Astrocyte (in vitro differentiated cells and primary cell): Measurements from ENCODE around the gene HLCS.

Experiments used
- EZH2 ChIP-seq: IDR thresholded peaks from 2 replicates; pipeline ENCODE4 v1.6.1; 2012; ENCODE audit warnings: mild to moderate bottlenecking, low read length, inconsistent platforms; ENCODE audit not compliant: insufficient read depth
- TF ChIP-seq, protein P1 (sequence below): IDR thresholded peaks from 2 replicates; pipeline ENCODE4 v1.5.1; 2011; ENCODE audit warnings: low read depth, mild to moderate bottlenecking, inconsistent platforms, low read length, moderate library complexity; ENCODE audit not compliant: insufficient read depth

GRCh38 chr21:36816561-36817130 is 149.8 kb downstream of the HLCS start:
- TF ChIP-seq, protein P1, sequence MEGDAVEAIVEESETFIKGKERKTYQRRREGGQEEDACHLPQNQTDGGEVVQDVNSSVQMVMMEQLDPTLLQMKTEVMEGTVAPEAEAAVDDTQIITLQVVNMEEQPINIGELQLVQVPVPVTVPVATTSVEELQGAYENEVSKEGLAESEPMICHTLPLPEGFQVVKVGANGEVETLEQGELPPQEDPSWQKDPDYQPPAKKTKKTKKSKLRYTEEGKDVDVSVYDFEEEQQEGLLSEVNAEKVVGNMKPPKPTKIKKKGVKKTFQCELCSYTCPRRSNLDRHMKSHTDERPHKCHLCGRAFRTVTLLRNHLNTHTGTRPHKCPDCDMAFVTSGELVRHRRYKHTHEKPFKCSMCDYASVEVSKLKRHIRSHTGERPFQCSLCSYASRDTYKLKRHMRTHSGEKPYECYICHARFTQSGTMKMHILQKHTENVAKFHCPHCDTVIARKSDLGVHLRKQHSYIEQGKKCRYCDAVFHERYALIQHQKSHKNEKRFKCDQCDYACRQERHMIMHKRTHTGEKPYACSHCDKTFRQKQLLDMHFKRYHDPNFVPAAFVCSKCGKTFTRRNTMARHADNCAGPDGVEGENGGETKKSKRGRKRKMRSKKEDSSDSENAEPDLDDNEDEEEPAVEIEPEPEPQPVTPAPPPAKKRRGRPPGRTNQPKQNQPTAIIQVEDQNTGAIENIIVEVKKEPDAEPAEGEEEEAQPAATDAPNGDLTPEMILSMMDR: no peak
- TF ChIP-seq EZH2: no peak
